ENCODE data around the gene XRCC4. TPM values are rescaled to one million over a fixed set of nuclear protein-coding genes. Genes with fewer than 3 reads are reported as not detected.

Gene XRCC4
- total and polyA plus RNA-seq, 9 of the 15 experiments (the other 6 are each of a cell fraction or from before 2014, with no cell fraction given) = 13.6 to 61.6 (median 22.4) TPM

DNA sequence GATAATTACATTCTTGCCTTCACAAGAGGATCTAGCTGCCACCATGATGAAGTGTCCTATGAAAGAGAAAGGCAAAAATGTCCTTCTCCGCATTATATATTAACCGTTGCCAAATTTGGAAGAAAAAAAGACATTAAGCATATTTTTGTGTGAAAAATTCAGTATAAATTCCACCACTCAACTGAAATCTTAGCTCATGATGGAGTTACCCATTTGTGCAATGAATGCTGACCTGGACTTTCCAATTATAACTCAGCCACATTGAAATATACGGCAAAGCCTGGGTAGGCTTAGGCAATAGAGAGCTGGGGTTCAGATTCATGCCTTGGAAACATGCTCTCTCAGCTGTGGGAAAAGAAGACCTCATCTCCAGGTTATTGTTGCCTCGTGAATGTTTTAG lies 322.9 kb downstream of the XRCC4 start (continued):
- TF ChIP-seq, protein P1, sequence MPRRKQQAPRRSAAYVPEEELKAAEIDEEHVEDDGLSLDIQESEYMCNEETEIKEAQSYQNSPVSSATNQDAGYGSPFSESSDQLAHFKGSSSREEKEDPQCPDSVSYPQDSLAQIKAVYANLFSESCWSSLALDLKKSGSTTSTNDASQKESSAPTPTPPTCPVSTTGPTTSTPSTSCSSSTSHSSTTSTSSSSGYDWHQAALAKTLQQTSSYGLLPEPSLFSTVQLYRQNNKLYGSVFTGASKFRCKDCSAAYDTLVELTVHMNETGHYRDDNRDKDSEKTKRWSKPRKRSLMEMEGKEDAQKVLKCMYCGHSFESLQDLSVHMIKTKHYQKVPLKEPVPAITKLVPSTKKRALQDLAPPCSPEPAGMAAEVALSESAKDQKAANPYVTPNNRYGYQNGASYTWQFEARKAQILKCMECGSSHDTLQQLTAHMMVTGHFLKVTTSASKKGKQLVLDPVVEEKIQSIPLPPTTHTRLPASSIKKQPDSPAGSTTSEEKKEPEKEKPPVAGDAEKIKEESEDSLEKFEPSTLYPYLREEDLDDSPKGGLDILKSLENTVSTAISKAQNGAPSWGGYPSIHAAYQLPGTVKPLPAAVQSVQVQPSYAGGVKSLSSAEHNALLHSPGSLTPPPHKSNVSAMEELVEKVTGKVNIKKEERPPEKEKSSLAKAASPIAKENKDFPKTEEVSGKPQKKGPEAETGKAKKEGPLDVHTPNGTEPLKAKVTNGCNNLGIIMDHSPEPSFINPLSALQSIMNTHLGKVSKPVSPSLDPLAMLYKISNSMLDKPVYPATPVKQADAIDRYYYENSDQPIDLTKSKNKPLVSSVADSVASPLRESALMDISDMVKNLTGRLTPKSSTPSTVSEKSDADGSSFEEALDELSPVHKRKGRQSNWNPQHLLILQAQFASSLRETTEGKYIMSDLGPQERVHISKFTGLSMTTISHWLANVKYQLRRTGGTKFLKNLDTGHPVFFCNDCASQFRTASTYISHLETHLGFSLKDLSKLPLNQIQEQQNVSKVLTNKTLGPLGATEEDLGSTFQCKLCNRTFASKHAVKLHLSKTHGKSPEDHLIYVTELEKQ (CRISPR knock-in tag; IDR thresholded peaks at IDR 0.05) = no peak
- TF ChIP-seq STAT5B (CRISPR knock-in tag; IDR thresholded peaks at IDR 0.05) = no peak

DNA sequence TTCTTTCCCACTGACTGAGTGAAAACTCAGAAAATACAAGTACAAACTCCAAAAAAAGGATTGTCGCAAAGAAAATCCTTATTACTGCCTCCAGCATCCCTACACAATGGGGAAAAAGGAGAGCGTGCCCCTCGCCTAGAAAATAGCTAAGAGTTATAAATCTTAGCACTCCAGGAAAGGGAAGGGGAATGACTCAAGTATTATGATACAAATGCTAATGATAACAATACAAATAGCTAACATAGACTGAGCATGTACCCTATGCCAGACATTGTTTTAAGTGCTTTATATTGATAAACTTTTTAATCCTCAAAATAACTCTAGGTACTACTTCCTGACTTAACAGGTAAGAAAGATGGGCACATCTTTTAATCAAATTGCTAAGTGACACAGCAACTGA lies 323.4 kb downstream of the XRCC4 start:
- H2AFZ ChIP-seq (ENCODE audit: low read depth, low read length) = no peak overlapping the region
- WGBS (ENCODE audit: insufficient coverage, low coverage, missing lambda C conversion rate) = 0% methylated on average over 3 of the region's 3 CpGs
- TF ChIP-seq CEBPG (CRISPR knock-in tag; IDR thresholded peaks at IDR 0.05) (no peak), CEBPG (tag; conservative IDR thresholded peaks at IDR 0.05 in 1 of 2, IDR thresholded peaks at IDR 0.05 in 1 of 2) (no peak), ZNF212 (CRISPR knock-in tag; IDR thresholded peaks at IDR 0.05) (no peak), NCOR1 (IDR thresholded peaks at IDR 0.05) (no peak), TAL1 (IDR thresholded peaks at IDR 0.05) (no peak), NR2F6 (CRISPR knock-in tag; IDR thresholded peaks at IDR 0.05) (no peak), NFRKB (IDR thresholded peaks at IDR 0.05; ENCODE audit: low read depth) (no peak), TBP (optimal IDR thresholded peaks at IDR 0.05; ENCODE audit: low read depth, low read length) (no peak), CBX3 (IDR thresholded peaks at IDR 0.05; ENCODE audit: borderline replicate concordance in 1 of 2, low read length in 2 of 2) (no peak)
- TF ChIP-seq, protein P2, sequence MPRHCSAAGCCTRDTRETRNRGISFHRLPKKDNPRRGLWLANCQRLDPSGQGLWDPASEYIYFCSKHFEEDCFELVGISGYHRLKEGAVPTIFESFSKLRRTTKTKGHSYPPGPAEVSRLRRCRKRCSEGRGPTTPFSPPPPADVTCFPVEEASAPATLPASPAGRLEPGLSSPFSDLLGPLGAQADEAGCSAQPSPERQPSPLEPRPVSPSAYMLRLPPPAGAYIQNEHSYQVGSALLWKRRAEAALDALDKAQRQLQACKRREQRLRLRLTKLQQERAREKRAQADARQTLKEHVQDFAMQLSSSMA (CRISPR knock-in tag; IDR thresholded peaks at IDR 0.05) = no peak
- TF ChIP-seq, protein P3, sequence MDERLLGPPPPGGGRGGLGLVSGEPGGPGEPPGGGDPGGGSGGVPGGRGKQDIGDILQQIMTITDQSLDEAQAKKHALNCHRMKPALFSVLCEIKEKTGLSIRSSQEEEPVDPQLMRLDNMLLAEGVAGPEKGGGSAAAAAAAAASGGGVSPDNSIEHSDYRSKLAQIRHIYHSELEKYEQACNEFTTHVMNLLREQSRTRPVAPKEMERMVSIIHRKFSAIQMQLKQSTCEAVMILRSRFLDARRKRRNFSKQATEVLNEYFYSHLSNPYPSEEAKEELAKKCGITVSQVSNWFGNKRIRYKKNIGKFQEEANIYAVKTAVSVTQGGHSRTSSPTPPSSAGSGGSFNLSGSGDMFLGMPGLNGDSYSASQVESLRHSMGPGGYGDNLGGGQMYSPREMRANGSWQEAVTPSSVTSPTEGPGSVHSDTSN (CRISPR knock-in tag; IDR thresholded peaks at IDR 0.05; ENCODE audit: low read depth) = no peak
- TF ChIP-seq, protein P3 (tag; conservative IDR thresholded peaks at IDR 0.05; ENCODE audit: low read depth) = no peak

More for the DNA sequence above, 323.4 kb downstream of the XRCC4 start:
- no peak overlapping the region for H3K4me3 ChIP-seq
- H3K9ac ChIP-seq (ENCODE audit: insufficient read depth in 1 of 2, low read depth in 2 of 2, low read length in 2 of 2) = no peak overlapping the region
- ATAC-seq (no peak), DNase-seq (ENCODE audit: extremely low read depth in 1 of 4, low spot score in 3 of 4) (no peak), FAIRE-seq (no peak)
- no TSS peak for BruUV-seq (replicated peaks)
- no peaks in the 10 kb centered on the region for H3K9me1 ChIP-seq (ENCODE audit: control insufficient read depth, insufficient read depth, low read length)
- no peak overlapping the region for H3K4me2 ChIP-seq (ENCODE audit: insufficient read depth, low read length)
- H4K20me1 ChIP-seq (replicated peaks; ENCODE audit: control insufficient read depth, insufficient read depth, low read length) = no peaks in the 10 kb centered on the region
- CTCF ChIA-PET (ENCODE audit: low intra/inter-chr PET ratio) = no interaction called here
- POLR2A ChIA-PET = interaction anchor here (0.6 kb wide), 1 partner anchor 351 kb away, joined by 4 read pairs; no protein-coding TSS in a partner anchor
- H3K36me3 ChIP-seq (ENCODE audit: control insufficient read depth, insufficient read depth, low read length) = no peaks in the 10 kb centered on the region
- H3K27ac ChIP-seq (ENCODE audit: extremely low read depth, low read depth, low read length) = no peak overlapping the region
- in situ Hi-C loops (cut with MboI) = no loop called here
- intact Hi-C loops (cut with micrococcal nuclease) = no loop called here
- H3K27me3 ChIP-seq (ENCODE audit: control insufficient read depth in 2 of 2, insufficient read depth in 2 of 2, low read length in 2 of 2) = no peaks in the 10 kb centered on the region
- H3K4me1 ChIP-seq (replicated peaks in 1 of 2; ENCODE audit: control insufficient read depth in 2 of 2, insufficient read depth in 2 of 2, low read length in 2 of 2) = 0 out of 5 replicates have a peak, but pooled peaks cover 0 to 5% of the 10 kb centered on the region in 2 experiments
- H3K9me3 ChIP-seq (replicated peaks; ENCODE audit: control insufficient read depth, insufficient read depth, low read depth, low read length) = no peaks in the 10 kb centered on the region
- H3K79me2 ChIP-seq (ENCODE audit: control insufficient read depth, insufficient read depth, low read length) = no peaks in the 10 kb centered on the region
